ENCODE data around the gene TIE1. TPM values are rescaled to one million over a fixed set of nuclear protein-coding genes. Genes with fewer than 3 reads are reported as not detected.
A peak's percentile ranks its signal among the peaks of the same experiment; 100 is the strongest.

The TIE1 gene
- total RNA-seq, 1 experiment from 2014 or later: not detected

- POLR2A ChIA-PET (ENCODE audit: unreplicated experiment): interaction anchor here (0.5 to 1.0 kb wide), 10 partner anchors 10 to 1834 kb away, joined by 3 to 13 read pairs (median 4); partner anchors contain the start of gene CDC20
- BruUV-seq (replicated peaks): TSS peak; percentile 89
These were observed 47.6 kb downstream of the TIE1 start for GRCh38 chr1:43348343-43348808.

GRCh38 chr1:43348809-43349593 is 48.2 kb downstream of the TIE1 start:
- TF ChIP-seq CTCF (conservative IDR thresholded peaks at IDR 0.05) (no peak), EZH2 (IDR thresholded peaks at IDR 0.05; ENCODE audit: low read depth) (no peak)
- H3K4me2 ChIP-seq: peak overlapping the region; percentile 95
- H3K36me3 ChIP-seq (ENCODE audit: low read depth): no peaks in the 10 kb centered on the region
- intact Hi-C loops (cut with micrococcal nuclease; ENCODE audit: unreplicated experiment): loop anchor here (1.0 to 2.0 kb wide), 3 partner anchors 18 to 78 kb away; partner anchors contain the start of gene C1orf210
- H3F3A ChIP-seq (ENCODE audit: insufficient read depth, low read depth): peaks cover 51% of the 10 kb centered on the region
- no peaks in the 10 kb centered on the region for H3K79me2 ChIP-seq (ENCODE audit: low read depth)
- CTCF ChIA-PET: interaction anchor here (1.0 kb wide), 1 partner anchor 110 kb away, joined by 3 read pairs; no protein-coding TSS in a partner anchor
- no peaks in the 10 kb centered on the region for H3K9me3 ChIP-seq (ENCODE audit: insufficient read depth, low read depth)
- H4K20me1 ChIP-seq (ENCODE audit: insufficient read depth): no peaks in the 10 kb centered on the region
- H3K27me3 ChIP-seq (ENCODE audit: insufficient read depth, low read depth): no peaks in the 10 kb centered on the region
- peaks cover 48% of the 10 kb centered on the region for H3K4me1 ChIP-seq (replicated peaks; ENCODE audit: insufficient read depth)
- peak overlapping the region; percentile 66 for H3K4me3 ChIP-seq
- peak overlapping the region; percentile 94 for H3K27ac ChIP-seq
- H3K9me2 ChIP-seq (ENCODE audit: insufficient read depth): no peaks in the 10 kb centered on the region
- H2AFZ ChIP-seq: peak overlapping the region; percentile 82
- BruUV-seq (replicated peaks): no TSS peak
- POLR2A ChIA-PET (ENCODE audit: unreplicated experiment): interaction anchor here (0.5 to 1.0 kb wide), 9 partner anchors 9 to 1219 kb away, joined by 3 to 13 read pairs (median 4); partner anchors contain the start of gene CDC20
- peak; percentile 85 to 99 for DNase-seq

More at GRCh38 chr1:43348343-43348808, 47.6 kb downstream of the TIE1 start:
- no peak for DNase-seq
- Histone ChIP-seq H3K9me3 (ENCODE audit: insufficient read depth, low read depth) (no peaks in the 10 kb centered on the region), H3K27ac (peak overlapping the region; percentile 94), H2AFZ (peak overlapping the region; percentile 82), H3K79me2 (ENCODE audit: low read depth) (no peaks in the 10 kb centered on the region), H3K27me3 (ENCODE audit: insufficient read depth, low read depth) (no peaks in the 10 kb centered on the region), H4K20me1 (ENCODE audit: insufficient read depth) (no peaks in the 10 kb centered on the region), H3K4me1 (replicated peaks; ENCODE audit: insufficient read depth) (peaks cover 55% of the 10 kb centered on the region), H3K4me3 (peak overlapping the region; percentile 66), H3K9me2 (ENCODE audit: insufficient read depth) (no peaks in the 10 kb centered on the region), H3F3A (ENCODE audit: insufficient read depth, low read depth) (peaks cover 57% of the 10 kb centered on the region), H3K36me3 (ENCODE audit: low read depth) (no peaks in the 10 kb centered on the region), H3K4me2 (peak overlapping the region; percentile 95)
- intact Hi-C loops (cut with micrococcal nuclease; ENCODE audit: unreplicated experiment): loop anchor here (2.0 kb wide), 2 partner anchors 64 to 78 kb away; partner anchors contain the start of gene C1orf210
- no peak for TF ChIP-seq CTCF (conservative IDR thresholded peaks at IDR 0.05)
- TF ChIP-seq EZH2 (IDR thresholded peaks at IDR 0.05; ENCODE audit: low read depth): no peak
- CTCF ChIA-PET: interaction anchor here (0.6 to 1.0 kb wide), 2 partner anchors 21 to 110 kb away, joined by 3 to 7 read pairs; no protein-coding TSS in a partner anchor

- Histone ChIP-seq H3F3A (ENCODE audit: insufficient read depth, low read depth) (peaks cover 43% of the 10 kb centered on the region), H3K79me2 (ENCODE audit: low read depth) (no peaks in the 10 kb centered on the region), H3K9me2 (ENCODE audit: insufficient read depth) (no peaks in the 10 kb centered on the region), H3K4me1 (replicated peaks; ENCODE audit: insufficient read depth) (peaks cover 41% of the 10 kb centered on the region), H3K9me3 (ENCODE audit: insufficient read depth, low read depth) (no peaks in the 10 kb centered on the region), H3K36me3 (ENCODE audit: low read depth) (no peaks in the 10 kb centered on the region), H4K20me1 (ENCODE audit: insufficient read depth) (no peaks in the 10 kb centered on the region), H3K4me3 (peak overlapping the region; percentile 66), H3K27ac (peak overlapping the region; percentile 94), H3K27me3 (ENCODE audit: insufficient read depth, low read depth) (no peaks in the 10 kb centered on the region), H3K4me2 (peak overlapping the region; percentile 95), H2AFZ (peak overlapping the region; percentile 82)
- intact Hi-C loops (cut with micrococcal nuclease; ENCODE audit: unreplicated experiment): loop anchor here (1.0 to 2.0 kb wide), 3 partner anchors 18 to 79 kb away; partner anchors contain the start of gene C1orf210
- TF ChIP-seq CTCF (conservative IDR thresholded peaks at IDR 0.05) (no peak), EZH2 (IDR thresholded peaks at IDR 0.05; ENCODE audit: low read depth) (no peak)
- TSS peak; percentile 88 for BruUV-seq (replicated peaks)
- POLR2A ChIA-PET (ENCODE audit: unreplicated experiment): interaction anchor here (0.6 kb wide), 3 partner anchors 9 to 177 kb away, joined by 3 to 11 read pairs (median 5); partner anchors contain the start of genes C1orf210, CFAP57 and EBNA1BP2
- CTCF ChIA-PET: interaction anchor here (1.1 kb wide), 1 partner anchor 9 kb away, joined by 3 read pairs; the partner anchor contains the start of gene CDC20
- DNase-seq: no peak
These were observed 49.0 kb downstream of the TIE1 start for GRCh38 chr1:43349594-43350306.
